ENCODE results near the gene SMU1.
"Not testable (repeated sequence)": the region's sequence is repeated elsewhere in the genome, so short reads cannot be mapped to it uniquely, and the experiment has no call there.

SMU1 gene

DNA sequence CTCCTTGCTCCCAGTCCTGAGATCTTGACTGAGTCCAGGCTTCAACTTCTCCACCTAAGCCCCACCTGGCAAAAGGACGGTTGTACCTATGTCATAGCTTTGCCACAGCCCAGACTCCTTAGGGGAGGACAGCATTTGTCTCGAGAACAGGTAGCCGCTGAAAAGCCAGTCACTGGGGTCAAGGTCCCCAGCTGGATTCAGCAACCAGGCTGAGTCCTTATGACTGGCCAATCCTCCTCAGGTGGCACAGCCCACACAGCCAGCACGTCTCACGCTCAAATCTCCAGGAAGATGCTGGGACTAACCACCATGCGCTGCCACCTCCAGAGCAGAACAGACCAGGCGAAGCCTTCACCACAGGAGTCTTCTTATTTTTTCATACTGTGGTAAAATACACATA lies 27.9 kb upstream of the SMU1 start:
- DNase-seq, result no peak

DNA sequence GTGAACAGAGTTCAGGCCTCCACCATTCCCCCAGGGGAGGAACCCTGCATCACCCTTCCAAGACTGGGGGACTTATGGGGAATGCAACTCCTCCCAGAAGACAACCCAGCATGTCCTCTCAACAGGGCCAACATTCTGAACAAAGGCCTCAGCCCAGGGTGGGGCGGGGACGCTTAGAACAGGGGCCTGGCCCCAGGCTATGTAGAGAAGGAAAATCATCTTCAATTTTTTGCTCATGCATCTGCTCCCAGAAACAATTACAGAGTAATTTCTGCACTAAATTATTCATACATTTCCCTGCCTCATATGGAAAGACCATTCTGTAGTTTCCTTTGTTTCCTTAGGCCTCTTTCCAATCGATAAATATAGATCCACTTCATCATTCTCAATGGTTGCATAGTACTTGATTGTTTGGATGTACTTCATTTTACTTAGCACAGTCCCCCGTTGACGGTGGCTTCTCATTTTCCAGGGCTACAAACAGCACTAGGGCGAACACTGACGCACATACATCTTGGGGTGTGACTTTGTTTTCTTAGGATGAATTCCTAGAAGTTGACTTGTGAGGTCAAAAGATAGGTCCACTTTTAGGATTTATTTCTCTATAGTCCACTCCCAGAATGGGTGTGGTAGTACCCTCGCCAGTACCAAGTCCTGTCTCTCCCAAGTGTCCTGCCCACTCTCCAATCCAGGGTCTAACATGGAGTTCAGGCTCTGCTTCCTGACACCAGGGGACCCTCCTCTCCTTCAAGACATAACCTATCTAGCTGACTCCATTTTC lies 27.2 kb upstream of the SMU1 start:
- no peak for DNase-seq

DNA sequence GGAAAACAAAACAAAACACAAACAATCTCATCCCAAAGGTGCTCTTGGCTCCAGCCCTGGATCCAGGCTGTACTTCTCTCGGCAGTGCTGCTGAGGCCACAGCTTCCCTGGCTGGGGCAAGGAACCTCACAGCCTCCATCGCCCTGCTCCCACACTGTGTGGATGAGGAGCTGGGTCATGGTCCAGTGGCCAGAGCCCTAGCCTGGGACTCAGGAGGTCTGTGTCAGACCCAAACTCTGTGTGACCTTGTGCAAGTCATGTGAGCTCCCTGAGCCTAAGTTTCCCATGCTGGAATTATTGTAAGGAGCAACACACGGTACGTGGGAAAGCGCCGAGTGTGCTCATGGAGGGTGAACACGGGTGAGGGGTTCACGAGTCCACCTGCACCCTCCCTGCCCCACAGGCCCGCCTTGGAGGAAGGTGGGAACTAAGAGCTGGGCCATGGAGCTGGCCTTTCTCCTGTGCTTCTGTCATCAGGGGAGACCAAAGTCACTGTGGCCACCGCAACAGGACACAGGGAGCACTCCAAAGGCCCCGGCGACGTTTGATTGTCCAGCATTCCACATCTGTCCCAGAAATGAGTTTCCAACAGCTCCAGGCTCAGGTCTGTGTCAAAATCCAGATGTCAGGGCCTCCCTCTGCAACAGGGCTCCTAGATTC lies 26.2 kb upstream of the SMU1 start:
- DNase-seq, result no peak

DNA sequence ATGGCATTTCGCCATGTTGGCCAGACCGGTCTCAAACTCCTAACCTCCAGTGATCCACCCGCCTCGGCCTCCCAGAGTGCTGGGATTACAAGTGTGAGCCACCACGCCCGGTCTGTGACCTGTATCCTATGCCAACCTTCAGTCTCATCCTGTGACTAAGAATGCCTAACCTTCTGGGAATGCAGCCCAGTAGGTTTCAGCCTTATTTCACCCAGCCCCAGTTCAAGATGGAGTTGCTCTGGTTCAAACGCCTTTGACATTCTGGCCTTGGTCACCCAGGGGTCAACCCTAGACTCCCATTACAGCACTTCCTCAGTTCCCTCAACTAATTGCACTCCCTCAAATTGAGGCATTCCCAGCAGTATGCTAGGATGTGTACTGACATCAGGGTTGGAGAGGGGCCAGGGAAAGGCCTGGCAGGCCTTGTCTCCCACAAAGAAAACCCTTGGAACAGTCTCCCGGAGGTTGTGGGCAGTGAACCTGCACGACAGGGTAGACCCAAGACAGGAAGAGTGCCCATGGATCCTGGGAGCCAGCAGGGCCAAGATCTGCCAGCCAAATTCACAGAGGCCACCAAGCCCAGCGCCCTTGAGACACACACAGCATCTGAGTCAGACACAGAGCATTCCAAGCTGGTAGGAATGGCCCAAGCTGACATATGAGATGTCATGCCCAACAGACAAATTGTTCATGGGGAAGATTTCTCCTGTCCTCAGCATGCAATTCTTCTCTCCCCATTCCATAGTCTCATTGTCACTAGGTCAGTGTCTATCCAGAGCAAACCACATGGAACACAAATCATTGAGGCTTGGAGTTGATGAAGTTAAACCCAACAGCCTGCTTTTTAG lies 24.9 kb upstream of the SMU1 start:
- DNase-seq, result no peak

DNA sequence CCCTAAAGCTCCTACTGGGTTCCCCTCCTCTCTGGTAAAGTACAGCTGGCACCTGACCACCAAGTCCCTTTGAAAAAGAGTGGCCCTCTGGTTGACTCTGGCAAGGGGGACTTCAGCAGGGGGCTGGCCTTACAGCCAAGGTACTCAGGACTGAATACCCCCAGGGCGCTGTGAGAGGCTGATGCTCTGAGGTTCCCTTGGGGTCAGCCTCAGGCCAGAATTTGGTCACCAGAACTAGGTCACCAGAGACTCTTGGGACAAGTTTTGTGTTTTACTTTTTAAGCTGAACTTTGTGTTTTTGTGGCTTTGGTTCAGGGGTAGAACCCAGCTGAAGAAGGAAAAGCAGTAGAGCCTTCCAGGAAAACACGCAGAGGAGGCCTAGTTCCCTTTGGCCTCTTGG lies 23.3 kb upstream of the SMU1 start:
- no peak for DNase-seq

DNA sequence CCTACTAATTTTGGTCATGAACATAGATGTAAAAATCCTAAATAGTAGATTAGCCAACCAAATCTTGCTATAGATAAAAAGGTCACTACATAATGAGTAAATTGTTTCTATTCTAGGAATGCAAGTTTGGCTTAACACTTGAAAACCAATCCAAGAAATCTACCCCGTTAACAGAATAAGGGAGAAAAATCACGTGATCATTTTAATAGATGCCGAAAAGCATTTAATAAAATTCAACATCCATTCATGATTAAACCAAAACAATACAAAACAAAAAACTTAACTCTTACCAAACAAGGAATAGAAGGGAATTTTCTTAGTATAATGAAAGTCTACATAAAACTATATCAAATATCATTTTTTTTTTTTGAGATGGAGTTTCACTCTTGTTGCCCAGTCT lies 20.7 kb upstream of the SMU1 start:
- no peak for DNase-seq

DNA sequence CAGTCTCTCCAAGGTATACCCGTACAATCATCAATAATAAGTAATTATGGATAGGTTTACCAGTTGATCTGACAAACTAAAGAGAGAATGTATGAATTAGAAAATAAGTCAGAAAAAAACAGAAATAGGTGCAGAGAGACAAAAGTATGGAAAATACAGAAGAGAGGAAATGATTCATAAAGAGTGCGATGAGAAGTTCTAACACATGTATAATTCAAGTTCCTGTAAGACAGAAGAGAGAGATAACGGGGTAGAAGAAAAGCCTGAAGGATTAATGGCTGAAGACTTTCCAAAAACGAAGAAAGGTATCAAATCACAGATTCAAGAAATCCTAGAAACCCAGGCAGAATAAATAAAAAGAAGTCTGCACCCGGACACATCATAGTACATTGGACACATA lies 16.2 kb upstream of the SMU1 start:
- DNase-seq, result no peak

DNA sequence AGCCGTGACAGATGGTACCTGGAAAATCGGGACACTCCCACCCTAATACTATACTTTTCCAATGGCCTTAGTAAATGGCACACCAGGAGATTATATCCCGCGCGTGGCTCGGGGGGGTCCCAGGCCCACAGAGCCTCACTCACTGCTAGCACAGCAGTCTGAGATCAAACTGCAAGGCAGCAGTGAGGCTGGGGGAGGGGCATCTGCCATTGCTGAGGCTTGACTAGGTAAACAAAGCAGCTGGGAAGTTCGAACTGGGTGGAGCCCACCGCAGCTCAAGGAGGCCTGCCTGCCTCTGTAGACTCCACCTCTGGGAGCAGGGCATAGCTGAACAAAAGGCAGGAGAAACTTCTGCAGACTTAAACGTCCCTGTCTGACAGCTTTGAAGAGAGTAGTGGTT lies 9.2 kb upstream of the SMU1 start:
- DNase-seq, result not testable (repeated sequence)

DNA sequence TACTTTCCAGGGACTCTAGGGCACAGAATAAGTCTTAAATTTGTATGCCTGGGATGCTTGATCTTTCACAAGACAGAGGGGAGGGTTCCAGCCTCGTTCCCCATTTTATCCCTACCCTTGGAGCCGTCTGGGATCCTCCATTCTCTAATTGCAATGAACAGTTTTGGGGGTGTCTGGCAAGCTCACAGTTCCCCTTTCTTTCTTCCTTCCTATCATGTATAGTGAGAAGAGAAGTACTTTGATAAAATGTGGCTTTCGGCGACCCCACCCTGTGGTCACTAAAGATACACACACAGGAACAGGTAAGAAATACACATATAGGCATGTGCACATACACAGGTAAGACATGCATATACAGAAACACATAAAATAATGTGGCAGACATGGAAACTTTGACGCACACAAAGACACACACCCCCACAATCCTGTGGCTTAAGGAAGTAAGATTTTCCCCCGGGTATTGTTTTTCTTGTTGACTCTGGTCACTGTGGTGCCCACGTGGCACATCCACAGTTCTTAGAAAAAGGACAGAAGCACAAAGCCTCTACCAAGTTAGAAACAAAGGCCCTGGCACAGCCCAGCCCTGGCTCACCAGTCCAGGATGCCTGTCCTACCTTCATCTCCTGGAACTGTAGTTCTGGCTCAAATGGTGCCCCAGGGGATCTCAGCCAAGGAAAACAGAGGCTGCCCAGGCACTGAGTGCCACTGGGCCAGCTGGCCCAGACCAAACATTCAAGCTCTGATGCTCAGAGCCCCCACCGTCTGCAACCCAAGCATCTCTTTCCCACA lies 6.3 kb upstream of the SMU1 start:
- DNase-seq, result peak in 1 of 2 experiments; percentile 35

DNA sequence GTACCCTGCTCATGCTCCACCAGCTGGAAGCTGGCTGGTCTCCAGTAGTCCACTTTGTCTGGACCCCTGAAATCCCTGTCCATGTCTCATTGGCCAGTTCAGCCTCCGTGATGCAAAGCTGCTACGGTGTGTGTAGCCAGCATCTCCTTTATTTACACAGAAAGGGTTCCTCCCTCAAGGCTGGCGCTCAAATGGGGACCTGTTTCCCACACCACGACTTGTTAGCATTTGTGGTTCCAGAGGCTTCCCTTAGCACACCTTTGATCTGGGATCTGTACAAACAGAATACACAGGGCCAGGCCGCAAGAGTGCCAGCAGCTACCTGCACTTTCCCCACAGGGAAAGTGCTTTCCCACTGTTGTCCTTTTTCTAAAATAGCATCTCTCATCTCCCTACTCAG lies 5.7 kb upstream of the SMU1 start:
- no peak for DNase-seq

DNA sequence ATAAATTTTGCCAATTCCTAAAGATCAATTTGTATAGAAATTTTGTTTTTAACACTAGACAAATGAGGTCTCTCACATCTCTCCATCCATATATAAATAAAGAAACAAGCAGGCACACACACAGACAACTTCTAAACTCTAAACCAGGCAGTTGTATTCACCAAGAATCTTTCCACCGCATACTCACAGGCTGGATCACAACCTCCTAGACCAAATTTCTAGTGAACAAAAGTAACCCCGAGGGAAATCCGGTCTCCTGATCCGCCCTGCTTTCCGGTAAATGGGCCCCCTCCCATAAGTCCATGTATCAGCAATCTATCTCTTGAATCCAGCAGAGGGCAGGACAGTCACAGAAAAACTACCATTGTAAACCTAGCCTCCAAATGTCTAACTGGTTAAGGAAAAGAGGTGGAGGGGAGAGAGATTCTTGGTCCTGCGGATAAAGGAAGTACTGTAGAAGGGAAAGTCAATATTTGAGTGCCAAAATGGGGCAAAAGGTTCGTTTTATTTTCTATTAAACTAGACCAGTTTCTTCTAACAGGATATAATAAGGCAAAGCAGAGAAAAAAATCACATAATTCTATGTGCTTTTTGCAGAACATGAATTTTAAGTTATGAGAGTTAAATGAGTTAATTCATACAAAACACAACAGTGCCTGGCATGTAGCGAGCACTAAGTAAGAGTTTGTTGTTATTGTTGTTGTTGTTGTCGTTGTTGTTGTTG lies 4.8 kb upstream of the SMU1 start:
- DNase-seq, result peak; percentile 55 to 64

DNA sequence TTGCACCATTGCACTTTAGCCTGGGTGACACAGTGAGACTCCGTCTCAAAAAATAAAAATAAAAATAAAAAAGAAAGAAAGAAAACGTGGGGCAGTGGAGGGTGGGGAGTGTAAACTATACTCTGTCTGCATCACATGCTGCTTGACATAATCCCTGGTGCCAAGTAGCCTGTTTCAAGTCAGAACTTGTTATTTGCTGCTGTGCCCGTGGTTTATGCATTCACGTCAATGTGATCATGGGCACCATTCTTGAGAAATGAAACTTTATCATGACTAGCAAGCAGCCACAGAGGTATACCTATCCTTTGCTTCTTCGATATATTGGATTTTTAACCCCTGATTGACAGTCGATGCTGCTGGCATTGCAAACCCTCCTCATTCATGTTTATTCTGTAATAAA lies 4.1 kb upstream of the SMU1 start:
- DNase-seq, result no peak

DNA sequence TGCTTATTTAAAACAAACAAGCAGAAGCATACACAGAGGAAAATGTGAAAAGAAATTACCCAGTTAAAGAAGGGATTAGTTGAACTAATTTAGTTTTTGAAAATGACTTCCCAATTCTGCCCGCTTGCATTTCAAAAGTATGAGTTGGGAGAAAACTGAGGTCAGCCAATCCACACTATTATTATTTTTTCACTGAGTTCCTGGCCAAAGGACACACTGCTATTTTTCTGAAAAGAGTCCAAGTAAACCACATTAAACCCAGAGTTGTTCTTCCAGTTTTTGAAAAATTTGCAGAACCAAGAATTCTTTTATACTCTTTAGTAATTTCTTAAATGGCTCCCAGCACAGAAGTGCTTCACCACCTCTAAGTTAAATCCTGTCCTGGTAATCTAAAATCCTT lies 7.5 kb downstream of the SMU1 start:
- no peak for DNase-seq

DNA sequence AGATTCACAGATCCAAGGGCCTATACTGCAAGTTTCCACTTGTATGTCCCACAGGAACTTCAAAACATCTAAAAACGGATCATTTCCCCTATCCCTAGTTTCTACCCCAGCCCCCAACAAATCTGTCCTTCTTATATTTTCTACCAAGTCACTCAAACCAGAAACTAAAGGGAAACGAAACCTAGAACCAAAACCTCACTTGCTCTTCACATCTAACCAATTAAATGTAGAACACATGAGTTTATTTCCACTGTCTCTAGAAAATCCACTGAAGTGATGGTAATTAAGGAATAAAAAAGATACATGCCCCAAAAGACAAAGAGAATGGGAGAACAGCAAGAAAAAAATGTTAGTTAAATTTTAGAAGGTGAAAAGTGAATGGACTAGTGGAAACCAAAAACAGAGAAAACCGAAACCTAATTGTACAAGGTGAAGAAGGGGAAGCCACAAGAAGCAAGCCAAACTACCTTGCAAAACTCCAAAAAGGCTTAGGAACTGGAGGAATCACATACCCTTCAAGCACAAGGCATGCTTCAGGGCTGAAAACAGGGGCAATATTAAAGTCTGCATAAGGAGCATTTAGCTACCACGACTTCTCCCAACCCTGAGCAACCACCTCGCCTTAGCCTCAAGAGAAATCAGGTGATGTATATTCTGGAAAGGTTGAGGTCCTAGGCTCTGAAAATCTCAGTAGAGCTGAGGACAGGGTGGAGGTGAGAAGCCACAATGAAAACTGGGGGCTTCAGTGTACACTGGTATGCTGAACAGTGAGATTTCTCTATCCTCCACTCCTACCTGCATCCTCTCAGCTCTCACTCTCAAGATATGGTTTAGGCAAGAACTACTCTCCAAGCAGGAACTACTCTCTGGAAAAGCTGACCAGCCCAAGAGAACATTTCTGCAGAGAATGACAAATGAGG lies 11.1 kb downstream of the SMU1 start:
- no peak for DNase-seq

DNA sequence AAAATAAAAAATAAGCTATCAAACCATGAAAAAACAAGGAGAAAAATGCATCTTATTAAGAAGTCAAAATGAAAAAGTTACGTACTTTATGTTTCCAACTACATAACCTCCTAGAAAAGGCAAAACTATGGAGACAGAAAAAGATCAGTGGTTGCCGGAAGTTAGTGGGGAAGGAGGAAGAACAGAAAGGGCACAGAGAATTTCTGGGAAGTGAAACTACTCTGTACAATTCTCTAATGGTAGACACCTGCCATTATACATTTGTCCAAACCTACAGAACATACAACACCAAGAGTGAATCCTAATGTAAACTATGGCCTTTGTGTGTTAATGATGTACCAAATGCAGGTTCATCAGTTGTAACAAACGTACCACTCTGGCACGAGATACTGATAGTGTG lies 25.3 kb downstream of the SMU1 start:
- no peak for DNase-seq

DNA sequence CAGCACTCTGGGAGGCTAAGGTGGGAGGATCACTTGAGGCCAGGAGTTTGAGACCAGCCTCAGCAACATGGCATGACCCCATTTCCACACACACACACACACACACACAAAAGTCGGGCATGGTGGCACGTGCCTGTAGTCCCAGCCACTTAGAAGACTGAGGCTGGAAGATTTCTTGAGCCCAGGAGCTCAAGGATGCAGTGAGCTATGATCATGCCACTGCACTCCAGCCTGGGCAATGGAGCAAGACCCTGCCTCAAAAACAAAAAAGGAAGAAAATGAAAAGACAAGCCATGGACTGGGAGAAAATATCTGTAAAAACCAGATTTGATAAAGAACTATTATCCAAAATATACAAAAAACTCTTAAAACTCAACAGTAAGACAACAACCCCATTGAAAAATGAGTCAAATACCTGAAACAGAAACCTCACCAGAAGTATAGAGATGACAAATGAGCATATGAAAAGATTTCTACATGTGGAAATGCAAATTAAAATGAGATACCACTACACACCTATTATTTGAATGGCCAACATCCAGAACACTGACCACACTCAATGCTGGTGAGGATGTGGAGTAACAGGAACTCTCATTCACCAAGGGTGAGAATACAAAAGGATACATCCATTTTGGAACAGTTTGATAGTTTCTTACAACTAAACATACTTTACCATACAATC lies 26.7 kb downstream of the SMU1 start:
- no peak for DNase-seq

DNA sequence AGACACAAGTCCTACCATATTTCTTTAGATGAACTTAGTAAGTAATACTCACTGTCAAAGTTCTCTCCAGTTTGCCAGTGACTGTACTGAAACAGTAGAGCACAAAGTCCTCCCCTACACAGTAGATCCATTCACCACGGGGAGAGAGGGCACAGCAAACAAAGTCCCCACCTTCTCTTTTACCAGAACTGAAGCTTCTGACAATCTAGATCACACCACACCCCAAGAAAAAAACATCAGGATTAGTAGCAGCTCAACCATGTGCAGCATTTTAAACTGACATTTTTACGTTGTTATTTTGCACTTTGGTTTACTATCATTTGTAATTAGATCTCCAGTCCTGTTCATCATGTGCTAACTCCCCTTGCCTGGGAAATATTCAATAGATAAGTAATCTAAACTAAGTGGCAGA lies 28.4 kb downstream of the SMU1 start:
- no peak for DNase-seq

DNA sequence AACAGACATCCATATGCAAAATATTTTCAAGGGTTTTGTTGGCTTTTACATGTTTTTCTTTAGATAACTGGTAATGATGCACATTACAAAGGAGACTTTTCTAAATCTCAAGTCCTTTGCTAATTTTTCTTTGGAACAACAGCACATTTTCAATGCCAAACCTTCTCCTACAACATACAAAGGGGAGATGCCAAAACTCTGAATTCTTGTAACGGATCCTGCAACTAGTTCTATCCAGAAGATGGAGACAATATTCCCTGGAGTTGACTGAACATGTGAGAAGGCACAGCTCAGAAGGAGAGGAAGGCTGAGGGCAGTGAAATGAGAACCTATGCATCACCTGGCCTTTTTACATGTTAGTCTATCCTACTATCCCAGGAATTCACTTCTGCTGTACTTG lies 30.4 kb downstream of the SMU1 start:
- DNase-seq, result no peak

DNA sequence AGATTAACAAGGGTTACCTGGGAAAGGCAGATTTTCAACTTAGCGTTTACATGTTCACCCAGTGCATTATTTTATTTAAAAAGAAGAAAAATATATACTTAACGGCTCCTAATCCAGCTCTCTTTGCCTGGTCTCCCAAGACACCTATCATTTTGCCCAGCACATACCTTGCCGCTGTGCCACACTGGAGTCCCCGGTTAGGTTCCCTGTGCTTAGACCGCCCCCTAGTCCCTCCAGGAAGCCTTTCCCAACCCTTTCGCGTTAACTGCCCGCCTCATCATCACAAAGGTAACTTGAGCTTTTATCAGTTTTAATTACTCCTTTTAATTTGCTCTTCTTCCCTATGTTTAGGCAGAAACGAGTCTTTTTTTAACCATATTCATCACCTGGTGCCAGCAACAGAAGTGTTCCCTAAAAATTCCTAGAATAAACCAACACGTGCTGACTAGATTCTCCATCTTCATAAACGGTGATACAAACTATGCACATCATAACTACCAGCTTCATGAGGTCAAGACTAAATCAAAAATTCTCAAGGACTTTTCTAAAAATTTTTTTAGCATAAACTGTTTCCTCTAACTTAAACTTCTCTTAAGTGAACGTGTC lies 31.7 kb downstream of the SMU1 start:
- no peak for DNase-seq

DNA sequence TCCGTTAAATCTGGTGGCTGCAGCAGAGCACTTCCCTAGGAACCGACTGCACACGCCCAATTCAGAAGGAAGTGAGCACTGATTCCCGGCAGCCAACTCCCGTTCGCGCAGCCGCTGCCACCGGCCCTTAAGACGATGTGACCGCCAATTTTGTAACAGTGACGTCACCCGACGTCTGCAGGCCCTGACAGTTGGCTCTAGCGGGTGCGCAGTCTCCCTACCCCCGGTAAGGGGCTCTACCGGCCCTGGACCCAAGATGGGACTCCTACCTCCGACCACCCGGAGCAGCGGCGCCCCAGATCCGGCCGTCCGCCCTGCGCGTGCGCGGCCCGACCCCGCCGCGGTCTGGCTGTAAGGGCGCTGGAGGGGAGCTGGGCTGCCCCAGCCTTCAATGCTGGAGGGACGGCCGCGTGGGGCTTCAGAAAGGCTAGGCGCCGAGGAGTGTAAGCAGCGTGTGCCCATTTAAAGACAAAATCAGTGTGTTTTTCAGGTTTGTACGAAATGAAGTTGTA lies 32.3 kb downstream of the SMU1 start:
- peak; percentile 61 to 71 for DNase-seq
